ENCODE results near the gene ST6GALNAC4. TPM values are rescaled to one million over a fixed set of nuclear protein-coding genes. Genes with fewer than 3 reads are reported as not detected.

Gene ST6GALNAC4
- total RNA-seq, 1 donor: 33.7 TPM

- DNase-seq (ENCODE audit: insufficient read length, low spot score, missing footprints): no peak
- no peaks in the 10 kb centered on the region for H3K36me3 ChIP-seq (ENCODE audit: insufficient read depth, low read length)
- H3K27ac ChIP-seq (ENCODE audit: low read depth, low read length): no peak overlapping the region
- no peaks in the 10 kb centered on the region for H3K9me3 ChIP-seq (ENCODE audit: low read depth, low read length)
- H3K4me1 ChIP-seq (ENCODE audit: insufficient read depth, low read length): peaks cover 25% of the 10 kb centered on the region
- H3K79me2 ChIP-seq (ENCODE audit: insufficient read depth, low read length): peaks cover 22% of the 10 kb centered on the region
- no peak overlapping the region for H2AFZ ChIP-seq (ENCODE audit: low read length)
- no peak overlapping the region for H3K4me2 ChIP-seq (ENCODE audit: insufficient read depth, low read length)
- peaks cover 8% of the 10 kb centered on the region for H4K20me1 ChIP-seq (ENCODE audit: insufficient read depth, low read length)
- no peak overlapping the region for H3K4me3 ChIP-seq (ENCODE audit: insufficient read depth, low read length)
- no peaks in the 10 kb centered on the region for H3K27me3 ChIP-seq (ENCODE audit: insufficient read depth, low read length)
- TF ChIP-seq, protein P1, sequence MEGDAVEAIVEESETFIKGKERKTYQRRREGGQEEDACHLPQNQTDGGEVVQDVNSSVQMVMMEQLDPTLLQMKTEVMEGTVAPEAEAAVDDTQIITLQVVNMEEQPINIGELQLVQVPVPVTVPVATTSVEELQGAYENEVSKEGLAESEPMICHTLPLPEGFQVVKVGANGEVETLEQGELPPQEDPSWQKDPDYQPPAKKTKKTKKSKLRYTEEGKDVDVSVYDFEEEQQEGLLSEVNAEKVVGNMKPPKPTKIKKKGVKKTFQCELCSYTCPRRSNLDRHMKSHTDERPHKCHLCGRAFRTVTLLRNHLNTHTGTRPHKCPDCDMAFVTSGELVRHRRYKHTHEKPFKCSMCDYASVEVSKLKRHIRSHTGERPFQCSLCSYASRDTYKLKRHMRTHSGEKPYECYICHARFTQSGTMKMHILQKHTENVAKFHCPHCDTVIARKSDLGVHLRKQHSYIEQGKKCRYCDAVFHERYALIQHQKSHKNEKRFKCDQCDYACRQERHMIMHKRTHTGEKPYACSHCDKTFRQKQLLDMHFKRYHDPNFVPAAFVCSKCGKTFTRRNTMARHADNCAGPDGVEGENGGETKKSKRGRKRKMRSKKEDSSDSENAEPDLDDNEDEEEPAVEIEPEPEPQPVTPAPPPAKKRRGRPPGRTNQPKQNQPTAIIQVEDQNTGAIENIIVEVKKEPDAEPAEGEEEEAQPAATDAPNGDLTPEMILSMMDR (IDR thresholded peaks at IDR 0.05; ENCODE audit: extremely low read depth, low read depth, low read length): no peak
Measured at GRCh38 chr9:127880143-127880542, 36.7 kb downstream of the ST6GALNAC4 start.

- no peak overlapping the region for H3K4me2 ChIP-seq (ENCODE audit: insufficient read depth, low read length)
- no peaks in the 10 kb centered on the region for H3K27me3 ChIP-seq (ENCODE audit: insufficient read depth, low read length)
- no peaks in the 10 kb centered on the region for H3K36me3 ChIP-seq (ENCODE audit: insufficient read depth, low read length)
- TF ChIP-seq, protein P1 (IDR thresholded peaks at IDR 0.05; ENCODE audit: extremely low read depth, low read depth, low read length): no peak
- no peak overlapping the region for H3K27ac ChIP-seq (ENCODE audit: low read depth, low read length)
- peak; percentile 44 for DNase-seq (ENCODE audit: insufficient read length, low spot score, missing footprints)
- peaks cover 13% of the 10 kb centered on the region for H4K20me1 ChIP-seq (ENCODE audit: insufficient read depth, low read length)
- no peak overlapping the region for H2AFZ ChIP-seq (ENCODE audit: low read length)
- H3K4me3 ChIP-seq (ENCODE audit: insufficient read depth, low read length): no peak overlapping the region
- peaks cover 34% of the 10 kb centered on the region for H3K79me2 ChIP-seq (ENCODE audit: insufficient read depth, low read length)
- H3K9me3 ChIP-seq (ENCODE audit: low read depth, low read length): no peaks in the 10 kb centered on the region
- peaks cover 38% of the 10 kb centered on the region for H3K4me1 ChIP-seq (ENCODE audit: insufficient read depth, low read length)
Measured at GRCh38 chr9:127878652-127879390, 38.0 kb downstream of the ST6GALNAC4 start.

- Histone ChIP-seq H3K4me3 (ENCODE audit: insufficient read depth, low read length) (peak overlapping the region; percentile 81), H3K79me2 (ENCODE audit: insufficient read depth, low read length) (peaks cover 34% of the 10 kb centered on the region), H3K27me3 (ENCODE audit: insufficient read depth, low read length) (no peaks in the 10 kb centered on the region), H3K4me1 (ENCODE audit: insufficient read depth, low read length) (peaks cover 43% of the 10 kb centered on the region), H3K9me3 (ENCODE audit: low read depth, low read length) (no peaks in the 10 kb centered on the region), H3K27ac (ENCODE audit: low read depth, low read length) (peak overlapping the region; percentile 28), H3K36me3 (ENCODE audit: insufficient read depth, low read length) (peaks cover under 1% of the 10 kb centered on the region), H2AFZ (ENCODE audit: low read length) (no peak overlapping the region), H3K4me2 (ENCODE audit: insufficient read depth, low read length) (peak overlapping the region; percentile 97), H4K20me1 (ENCODE audit: insufficient read depth, low read length) (peaks cover 15% of the 10 kb centered on the region)
- TF ChIP-seq, protein P1 (IDR thresholded peaks at IDR 0.05; ENCODE audit: extremely low read depth, low read depth, low read length): no peak
- peak; percentile 50 for DNase-seq (ENCODE audit: insufficient read length, low spot score, missing footprints)
Measured at GRCh38 chr9:127878001-127878651, 38.7 kb downstream of the ST6GALNAC4 start.

DNA sequence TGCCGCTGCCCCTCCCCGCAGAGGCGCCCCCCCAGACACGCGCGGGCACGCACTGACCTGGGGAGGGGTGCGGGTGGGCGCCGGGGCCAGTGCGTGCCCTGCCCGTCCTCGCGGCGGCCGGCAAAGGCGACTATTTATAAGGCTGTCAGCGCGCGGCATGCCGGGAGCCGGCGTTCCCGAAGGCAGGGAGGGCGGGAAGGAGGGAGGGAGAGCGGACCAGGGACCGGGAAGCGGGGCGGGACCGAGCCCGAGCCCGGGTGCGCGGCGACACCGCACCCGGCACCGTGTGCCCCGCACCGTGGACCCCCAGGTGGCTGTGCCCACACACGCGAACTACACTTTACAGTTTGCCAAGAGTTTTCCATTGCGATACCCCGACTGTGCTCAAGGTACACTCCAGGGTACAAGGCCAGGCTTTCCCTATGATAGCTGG is 39.3 kb downstream of the ST6GALNAC4 start, which contains the start of gene AK1:
TSS of gene AK1 (minus strand) at position 110 of the 433 bp plus-strand sequence. CDS start 3,058 bp downstream, outside the sequence.
- H3K9me3 ChIP-seq (ENCODE audit: low read depth, low read length): no peaks in the 10 kb centered on the region
- peak within 1 kb of the TSS; percentile 65 for H3K27ac ChIP-seq (ENCODE audit: low read depth, low read length)
- H3K4me3 ChIP-seq (ENCODE audit: insufficient read depth, low read length): peak within 1 kb of the TSS; percentile 81
- peaks cover 43% of the 10 kb centered on the region for H3K4me1 ChIP-seq (ENCODE audit: insufficient read depth, low read length)
- TF ChIP-seq, protein P1 (IDR thresholded peaks at IDR 0.05; ENCODE audit: extremely low read depth, low read depth, low read length): no peak
- peaks cover 6% of the 10 kb centered on the region for H3K36me3 ChIP-seq (ENCODE audit: insufficient read depth, low read length)
- H3K79me2 ChIP-seq (ENCODE audit: insufficient read depth, low read length): peaks cover 34% of the 10 kb centered on the region
- H3K27me3 ChIP-seq (ENCODE audit: insufficient read depth, low read length): no peaks in the 10 kb centered on the region
- peaks cover 15% of the 10 kb centered on the region for H4K20me1 ChIP-seq (ENCODE audit: insufficient read depth, low read length)
- peak; percentile 98 for DNase-seq (ENCODE audit: insufficient read length, low spot score, missing footprints)
- H3K4me2 ChIP-seq (ENCODE audit: insufficient read depth, low read length): peak within 1 kb of the TSS; percentile 97
- peak within 1 kb of the TSS; percentile 72 for H2AFZ ChIP-seq (ENCODE audit: low read length)
